Activated CD4-positive, alpha-beta T cell treated with anti-CD3 and anti-CD28 coated beads, Interleukin-2, amount 10 ng/mL, durations not matched to agents 7 days and 5 days (primary cell): ENCODE data around the gene HCN4. TPM values are rescaled to one million over a fixed set of nuclear protein-coding genes. Genes with fewer than 3 reads are reported as not detected.
A peak's percentile ranks its signal among the peaks of the same experiment; 100 is the strongest.

Source experiments
- CTCF ChIA-PET: fragments of 350-600 bp; sonication (Branson Sonifier 250); formaldehyde crosslinking; loops from one replicate; lab custom pipeline; 2021; ENCODE audit warnings: antibody characterized with exemption; lab: Charles Lee
- POLR2A ChIA-PET: fragments of 350-600 bp; sonication (Branson Sonifier 250); formaldehyde crosslinking; loops from one replicate; lab custom pipeline; 2021; ENCODE audit warnings: antibody characterized with exemption; lab: Charles Lee
- DNase-seq: peaks from one replicate; pipeline ENCODE4 v3.0.0-alpha.2; 2020
- H3K27ac Mint-ChIP-seq: one replicate; pipeline ENCODE4 v1.8.0; 2021; ENCODE audit warnings: mild to moderate bottlenecking, moderate library complexity, mixed read lengths
- H3K27me3 Mint-ChIP-seq: one replicate; pipeline ENCODE4 v1.8.0; 2021; ENCODE audit warnings: mixed read lengths
- H3K36me3 Mint-ChIP-seq: one replicate; pipeline ENCODE4 v1.8.0; 2021; ENCODE audit warnings: low read depth, mixed read lengths
- H3K4me1 Mint-ChIP-seq: one replicate; pipeline ENCODE4 v1.8.0; 2021; ENCODE audit warnings: mixed read lengths
- H3K4me3 Mint-ChIP-seq: one replicate; pipeline ENCODE4 v1.8.0; 2021; ENCODE audit warnings: mild to moderate bottlenecking, moderate library complexity, mixed read lengths
- H3K9me3 Mint-ChIP-seq: one replicate; pipeline ENCODE4 v1.8.0; 2021; ENCODE audit warnings: mixed read lengths
- total RNA-seq, 2 experiments: library from RNA; stranded (reverse); gene quantifications; one replicate each; pipeline ENCODE4 v1.2.3, GENCODE V29; 2021

Gene HCN4
- total RNA-seq, 2 experiments from 2014 or later, result not detected

GRCh38 chr15:73283366-73283962, 85.3 kb downstream of the HCN4 start:
- ChIA-PET POLR2A (no interaction called here), CTCF (interaction anchor here (0.9 to 1.5 kb wide), 2 partner anchors 353 to 421 kb away, joined by 3 to 5 read pairs; no protein-coding TSS in a partner anchor)
- Mint-ChIP-seq H3K9me3 (no peaks in the 10 kb centered on the region), H3K4me1 (no peaks in the 10 kb centered on the region), H3K4me3 (no peak overlapping the region), H3K27me3 (no peaks in the 10 kb centered on the region), H3K36me3 (no peaks in the 10 kb centered on the region), H3K27ac (no peak overlapping the region)
- no peak for DNase-seq

- no peak for DNase-seq
- ChIA-PET CTCF (interaction anchor here (0.9 to 1.5 kb wide), 2 partner anchors 354 to 422 kb away, joined by 3 to 5 read pairs; no protein-coding TSS in a partner anchor), POLR2A (no interaction called here)
- H3K27me3 Mint-ChIP-seq, result no peaks in the 10 kb centered on the region
- H3K27ac Mint-ChIP-seq, result no peak overlapping the region
- H3K9me3 Mint-ChIP-seq, result no peaks in the 10 kb centered on the region
- no peaks in the 10 kb centered on the region for H3K4me1 Mint-ChIP-seq
- H3K4me3 Mint-ChIP-seq, result no peak overlapping the region
- no peaks in the 10 kb centered on the region for H3K36me3 Mint-ChIP-seq
Measured at GRCh38 chr15:73282567-73283365, 86.0 kb downstream of the HCN4 start.

DNA sequence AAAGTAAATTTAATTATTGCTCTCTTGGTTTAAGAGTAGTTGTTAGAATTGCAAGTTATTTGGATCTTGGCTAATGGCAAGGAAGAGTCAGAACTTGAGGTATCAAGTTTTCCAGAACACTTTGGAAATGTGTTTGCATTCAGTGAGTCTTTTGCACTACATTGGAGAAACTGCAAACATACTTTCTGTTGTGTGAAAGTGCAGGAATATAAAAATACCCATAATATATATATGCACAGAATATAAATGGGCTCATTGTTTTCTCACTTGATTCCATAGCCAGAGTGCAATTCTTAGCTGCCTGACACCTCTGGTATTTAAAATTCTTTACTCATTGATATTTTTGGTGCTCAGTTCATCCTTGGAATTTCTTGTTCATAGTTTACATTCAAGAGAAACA, 92.9 kb downstream of the HCN4 start:
- Mint-ChIP-seq H3K9me3 (no peaks in the 10 kb centered on the region), H3K4me3 (no peak overlapping the region), H3K36me3 (no peaks in the 10 kb centered on the region), H3K4me1 (peaks cover 1% of the 10 kb centered on the region), H3K27me3 (no peaks in the 10 kb centered on the region), H3K27ac (no peak overlapping the region)
- ChIA-PET POLR2A (no interaction called here), CTCF (interaction anchor here (1.1 kb wide), 1 partner anchor 10 kb away, joined by 3 read pairs; no protein-coding TSS in a partner anchor)
- DNase-seq, result no peak

- H3K36me3 Mint-ChIP-seq, result no peaks in the 10 kb centered on the region
- CTCF ChIA-PET, result interaction anchor here (0.7 to 1.7 kb wide), 4 partner anchors 27 to 432 kb away, joined by 3 to 9 read pairs (median 4); no protein-coding TSS in a partner anchor
Measured at GRCh38 chr15:73273181-73274002, 95.4 kb downstream of the HCN4 start.

DNA sequence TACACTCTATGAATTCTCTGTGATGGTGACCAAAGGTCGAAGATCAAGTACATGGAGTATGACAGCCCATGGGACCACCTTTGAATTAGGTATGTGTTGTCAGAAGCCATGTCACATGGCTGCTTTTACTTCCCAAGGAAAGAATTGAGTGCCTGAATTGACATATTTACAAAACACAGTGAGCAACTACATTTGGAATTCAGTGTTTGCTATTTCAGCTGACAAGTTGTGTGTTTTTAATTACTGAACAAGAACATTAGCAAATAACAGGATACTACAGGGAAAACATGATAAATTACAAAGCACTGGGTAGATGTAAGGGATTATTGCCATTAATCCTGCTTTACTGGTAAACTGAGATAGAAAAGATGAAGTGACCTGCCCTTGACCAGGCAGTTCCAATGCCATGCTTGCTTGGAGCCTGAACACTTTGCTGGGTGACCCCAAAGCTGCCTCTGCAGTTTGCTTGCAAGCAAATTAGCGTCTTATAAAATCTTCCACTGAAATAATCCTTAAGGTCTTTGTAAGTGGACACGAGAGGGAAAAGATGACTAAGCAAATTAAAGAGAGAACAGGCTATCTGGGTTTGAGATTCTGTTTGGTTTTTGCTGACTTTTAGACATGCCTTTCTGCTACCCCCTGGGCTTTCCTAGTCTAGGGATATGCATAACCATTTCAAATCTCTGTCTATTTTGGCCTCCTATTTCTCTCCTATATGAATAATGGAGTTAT, 98.2 kb downstream of the HCN4 start:
- CTCF ChIA-PET, result no interaction called here
- H3K9me3 Mint-ChIP-seq, result no peaks in the 10 kb centered on the region
- peaks cover 1% of the 10 kb centered on the region for H3K4me1 Mint-ChIP-seq
- POLR2A ChIA-PET, result no interaction called here
- H3K4me3 Mint-ChIP-seq, result no peak overlapping the region
- no peaks in the 10 kb centered on the region for H3K27me3 Mint-ChIP-seq
- no peak for DNase-seq
- H3K36me3 Mint-ChIP-seq, result no peaks in the 10 kb centered on the region
- H3K27ac Mint-ChIP-seq, result no peak overlapping the region

More at GRCh38 chr15:73273181-73274002, 95.4 kb downstream of the HCN4 start:
- peak; percentile 62 for DNase-seq
- Mint-ChIP-seq H3K4me3 (no peak overlapping the region), H3K9me3 (no peaks in the 10 kb centered on the region), H3K27me3 (no peaks in the 10 kb centered on the region), H3K4me1 (peaks cover 1% of the 10 kb centered on the region), H3K27ac (no peak overlapping the region)
- POLR2A ChIA-PET, result no interaction called here

Other genes with a start within 250 kb of the HCN4 start
- gene REC114, start 74.2 kb upstream of the HCN4 start, total RNA-seq, result not detected